Stimulated activated CD4-positive, alpha-beta T cell treated with anti-CD3 and anti-CD28 coated beads, TNF-alpha, amount 100 ng/mL, for 4 hours (primary cell): Measurements from ENCODE around the gene ZNF570.

Experiments used
- DNase-seq, 3 experiments: peaks; one replicate each; pipeline ENCODE4 v3.0.0-alpha.2; 2020; ENCODE audit warnings: low read depth in 3 of 3

ZNF570 gene

DNA sequence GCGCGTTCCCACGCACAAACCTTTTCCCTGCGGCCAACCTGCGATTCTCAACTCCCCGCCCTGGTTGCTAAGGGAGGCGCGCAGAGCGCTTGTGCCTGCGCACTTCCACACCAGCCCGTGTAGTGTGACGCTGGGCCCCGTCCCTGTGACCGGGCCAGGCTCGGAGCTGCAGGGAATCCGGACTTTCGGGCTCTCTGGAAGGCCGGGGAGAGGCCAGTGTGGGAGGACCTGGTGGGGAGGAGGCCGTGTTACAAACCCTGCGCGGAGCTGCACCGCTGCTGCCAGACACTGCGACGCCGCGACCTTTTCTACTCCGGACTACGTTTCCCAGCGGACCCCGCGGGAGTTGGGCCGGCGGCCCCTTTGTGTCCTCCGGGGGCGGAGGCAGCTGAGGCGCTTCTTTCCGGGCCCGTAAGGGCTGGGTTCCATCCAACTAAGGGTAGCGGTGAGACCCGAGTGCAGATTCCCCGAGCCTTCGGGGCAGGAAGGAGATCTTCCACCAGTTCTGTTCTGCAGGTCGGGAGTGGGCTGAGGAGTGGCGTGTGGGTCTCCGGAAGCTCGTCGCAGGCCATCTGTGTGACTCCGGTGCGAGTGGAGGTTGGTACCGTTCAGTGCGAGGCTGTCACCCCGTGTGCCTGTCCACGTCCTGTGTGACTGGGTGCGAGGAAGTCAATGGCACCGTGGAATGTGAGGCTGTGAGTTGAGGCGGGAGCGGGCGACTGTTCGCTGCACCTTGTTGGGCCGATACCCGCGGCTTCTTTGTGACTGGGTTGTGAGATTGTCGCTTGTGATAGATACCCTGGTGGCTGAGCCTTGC is at the start of gene ZNF570:
Gene ZNF570, plus strand, starts transcription at position 396 of the 817 bp plus-strand sequence. CDS start 999 bp downstream, outside the sequence.
- DNase-seq = peak; percentile 76 to 80 (median 77)

DNA sequence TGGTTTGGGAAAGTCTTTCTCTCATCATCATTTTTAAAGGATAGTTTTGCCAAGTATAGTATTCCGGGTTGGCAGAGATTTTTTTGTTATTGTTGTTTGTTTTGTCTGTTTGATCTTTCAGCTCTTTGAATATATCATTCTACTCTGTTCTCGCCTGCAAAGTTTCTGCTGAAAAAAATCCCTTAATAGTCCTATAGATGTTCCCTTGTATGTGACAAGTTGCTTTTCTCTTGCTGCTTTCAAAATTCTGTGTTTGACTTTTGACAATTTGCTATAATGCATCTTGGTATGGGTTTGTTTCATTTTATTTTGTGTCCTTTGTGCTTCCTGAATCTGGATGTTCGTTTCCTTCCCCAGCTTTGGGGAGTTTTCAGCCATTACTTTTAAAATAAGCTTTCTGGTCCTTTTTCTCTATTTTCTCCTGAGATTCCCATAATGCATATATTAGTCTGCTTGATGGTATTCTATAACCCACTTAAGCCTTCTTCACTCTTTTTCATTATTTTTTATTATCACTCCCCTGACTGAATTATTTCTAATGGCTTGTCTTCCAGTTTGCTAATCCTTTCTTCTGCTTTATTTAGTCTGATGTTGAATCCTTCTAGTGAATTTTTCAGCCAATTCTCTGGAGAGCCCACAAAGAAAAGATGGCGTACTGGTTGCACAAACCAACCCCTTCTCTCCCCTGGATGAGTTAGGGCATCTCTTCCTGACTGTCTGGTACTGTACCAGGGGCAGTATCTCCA is 16.5 kb upstream of the ZNF570 start:
- DNase-seq = no peak

- DNase-seq = no peak
Measured at GRCh38 chr19:37466277-37466797, 2.8 kb upstream of the ZNF570 start.

DNA sequence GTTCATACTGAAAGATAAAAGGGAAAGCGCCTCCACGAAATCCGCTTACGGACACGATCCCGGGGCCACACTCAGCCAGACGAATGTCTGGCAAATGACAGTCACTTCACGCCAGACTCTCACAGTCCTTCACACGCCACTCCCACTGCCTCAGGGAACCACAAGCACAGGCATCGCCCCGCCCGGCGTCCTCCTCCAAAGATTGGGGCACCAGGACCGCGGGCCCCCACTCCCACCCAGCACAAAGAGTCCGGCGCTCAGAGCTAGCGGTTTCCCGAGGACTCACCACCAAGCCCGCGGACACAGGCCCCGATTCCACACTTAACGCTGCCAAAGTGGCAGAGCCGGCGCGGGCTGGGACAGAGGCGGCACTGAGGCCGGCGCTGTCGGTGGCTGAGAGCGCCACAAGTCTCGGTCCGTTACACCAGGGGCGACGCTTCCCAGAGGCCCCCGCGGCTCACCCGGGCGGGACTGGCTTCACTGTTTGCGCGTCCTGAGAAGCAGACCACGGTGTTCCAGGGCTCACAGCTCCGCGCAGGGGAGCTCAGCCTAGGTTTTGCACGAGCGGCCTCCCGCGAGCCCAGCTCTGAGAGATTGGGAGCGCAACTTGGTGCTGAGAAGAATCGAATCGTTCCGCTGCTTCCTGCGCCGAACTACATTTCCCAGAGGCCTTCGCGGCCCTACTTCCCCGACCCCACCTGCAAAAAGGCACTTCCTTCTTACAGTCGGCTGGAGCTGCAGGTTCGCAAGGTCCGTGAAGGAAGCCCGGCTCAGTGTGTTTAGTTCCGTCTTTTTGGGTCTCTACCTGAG is 2.2 kb upstream of the ZNF570 start, which contains the start of gene ZNF569:
Gene ZNF569, minus strand, starts transcription at position 647 of the 810 bp plus-strand sequence. CDS start 22,523 bp downstream, outside the sequence.
- peak; percentile 66 to 81 (median 77) for DNase-seq

GRCh38 chr19:37467608-37468090 is 1.5 kb upstream of the ZNF570 start:
- no peak for DNase-seq

- no peak for DNase-seq
Measured at GRCh38 chr19:37470216-37470615, 1.1 kb downstream of the ZNF570 start.

DNA sequence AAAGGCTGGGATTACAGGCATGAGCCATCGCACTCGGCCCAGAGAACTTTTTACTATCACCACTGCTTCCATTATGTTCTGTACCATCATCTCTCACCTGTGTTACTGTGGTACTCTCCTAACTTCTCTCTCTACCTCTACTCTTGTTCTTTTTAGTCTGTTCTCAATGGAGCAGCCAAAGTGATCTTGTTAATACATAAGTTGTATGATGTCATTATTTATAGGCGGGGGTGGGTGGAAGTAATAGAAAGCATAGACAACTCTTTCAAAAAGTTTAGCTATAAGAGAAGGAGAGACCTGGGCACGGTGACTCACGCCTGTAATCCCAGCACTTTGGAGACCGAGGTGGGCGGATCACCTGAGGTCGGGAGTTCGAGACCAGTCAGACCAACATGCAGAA is 3.0 kb downstream of the ZNF570 start:
- DNase-seq = no peak

- no peak for DNase-seq
Measured at GRCh38 chr19:37484406-37485168, 15.4 kb downstream of the ZNF570 start.

GRCh38 chr19:37492213-37492612 is 23.1 kb downstream of the ZNF570 start:
- DNase-seq = no peak

GRCh38 chr19:37505958-37506386 is 36.8 kb downstream of the ZNF570 start:
- DNase-seq = no peak

- peak; percentile 65 to 69 (median 67) for DNase-seq
Measured at GRCh38 chr19:37506387-37507166, 37.4 kb downstream of the ZNF570 start, which contains the start of gene ZNF793. ZNF793 (plus strand) TSS chr19:37506939; CDS start chr19:37523440, 16,501 bp downstream.

GRCh38 chr19:37507167-37507464 is 38.0 kb downstream of the ZNF570 start:
- no peak for DNase-seq

GRCh38 chr19:37511186-37511585 is 42.0 kb downstream of the ZNF570 start:
- no peak for DNase-seq

DNA sequence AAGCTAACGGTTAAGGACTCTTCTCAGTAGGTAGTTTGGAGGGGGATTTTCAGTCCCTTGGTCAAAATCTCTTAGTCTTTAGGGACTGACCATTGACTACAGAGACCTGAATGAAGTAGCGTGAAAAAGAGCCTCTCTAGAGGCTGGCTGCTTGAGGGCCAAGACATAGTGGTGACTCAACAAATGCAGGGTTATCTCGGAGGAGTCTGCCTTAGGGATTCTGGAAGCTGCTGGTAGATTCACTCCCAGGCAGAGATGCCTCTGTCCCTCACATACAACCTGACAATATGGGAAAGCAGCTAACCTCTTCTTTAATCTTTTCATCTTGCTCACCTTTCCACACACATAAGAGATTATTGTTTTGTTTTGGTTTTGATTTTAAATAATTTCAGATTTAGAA is 42.7 kb downstream of the ZNF570 start:
- no peak for DNase-seq

DNA sequence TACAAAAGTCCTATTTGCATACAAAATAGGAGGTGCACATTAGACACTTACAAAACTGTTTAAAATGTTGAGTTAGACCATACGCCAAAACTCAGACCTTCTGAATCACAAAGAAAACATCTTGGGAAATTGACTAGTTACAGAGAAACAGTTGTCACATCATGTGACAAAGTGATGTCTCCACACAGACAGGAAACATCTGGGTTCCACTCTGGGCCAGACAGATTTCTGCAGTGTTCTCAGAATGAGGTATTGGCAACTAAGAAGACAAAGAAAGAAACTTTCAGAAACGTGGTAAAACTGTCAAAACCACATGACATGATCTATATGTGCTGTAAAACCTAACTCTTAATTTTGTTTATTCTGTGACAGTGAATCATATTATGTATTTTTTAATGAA is 44.2 kb downstream of the ZNF570 start:
- no peak for DNase-seq

- no peak for DNase-seq
Measured at GRCh38 chr19:37519890-37520289, 50.7 kb downstream of the ZNF570 start.

DNA sequence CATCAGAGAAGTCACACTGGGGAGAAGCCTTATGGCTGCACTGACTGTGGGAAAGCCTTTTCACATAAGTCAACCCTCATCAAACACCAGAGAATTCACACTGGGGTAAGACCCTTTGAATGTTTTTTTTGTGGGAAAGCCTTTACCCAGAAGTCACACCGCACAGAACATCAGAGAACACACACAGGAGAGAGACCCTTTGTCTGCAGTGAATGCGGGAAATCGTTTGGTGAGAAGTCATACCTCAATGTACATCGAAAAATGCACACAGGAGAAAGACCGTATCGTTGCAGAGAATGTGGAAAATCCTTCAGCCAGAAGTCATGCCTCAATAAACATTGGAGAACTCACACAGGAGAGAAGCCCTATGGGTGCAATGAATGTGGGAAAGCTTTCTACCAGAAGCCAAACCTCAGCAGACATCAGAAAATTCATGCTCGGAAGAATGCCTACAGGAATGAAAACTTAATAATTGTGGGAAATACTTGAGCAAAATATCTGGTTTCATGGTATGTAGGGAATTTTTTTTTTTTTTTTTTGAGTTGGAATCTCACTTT is 68.3 kb downstream of the ZNF570 start:
- DNase-seq = no peak
